Heart left ventricle (tissue), 13 donors: ENCODE measurements around the gene GLT8D2.

Experiments
- CTCF ChIP-seq, 12 donors: fragments of 200-600 bp; sonication (generic) in 4 of 12; IDR thresholded peaks; one replicate each; pipeline versions ENCODE4 v1.5.0 to v1.8.0; 2018 to 2022; ENCODE audit warnings: antibody characterized with exemption in 12 of 12, mild to moderate bottlenecking in 5 of 12
- POLR2A ChIP-seq, 2 donors: fragments of 450-650 bp; IDR thresholded peaks; one replicate each; pipeline ENCODE4 v1.6.1; 2017; ENCODE audit warnings: antibody characterized with exemption in 2 of 2, mild to moderate bottlenecking in 2 of 2, moderate library complexity in 2 of 2
- donor health status: ischemic (EF 13 %, LVEDD 7.1; RV severe dilation, severe dysfunction).
- donor health status: DM: no; HTN: yes; CAD: no.
- donor health status: DM: no; HTN: no; CAD: no.
- donor health status: ischemic (EF 25% LVEDD 6.9; RV normal size, moderate dysfunction).
- donor health status: ischemic (EF 25% LVEDD 5.7; RV mildly dilated, moderate dysfunction).
- donor health status: ischemic (EF 35%, LVEDD 5.7; RV mildly dilated, moderate dysfunction).
- donor health status: nonischemic (EF 11% LVEDD 7.7; RV severe dilation, severe dysfunction).
- donor health status: DM: yes; HTN: yes; CAD: no.
- donor health status: PGD.
- donor health status: ischemic (EF 29% LVEDD 5.4; RV normal size, mild dysfunction).
- donor health status: nonischemic (EF 23%, LVEDD 6.1; RV moderate dilation, normal function).

GRCh38 chr12:104025771-104026170 is 24.2 kb downstream of the GLT8D2 start:
- no peak for TF ChIP-seq CTCF (IDR thresholded peaks at IDR 0.05)
- no peak for TF ChIP-seq POLR2A (IDR thresholded peaks at IDR 0.05)
